Measurements from ENCODE around the gene HECTD1. TPM values are rescaled to one million over a fixed set of nuclear protein-coding genes. Genes with fewer than 3 reads are reported as not detected.
A peak's percentile ranks its signal among the peaks of the same experiment; 100 is the strongest.

Gene HECTD1
- total and polyA plus RNA-seq, 12 donors = 49.5 to 189 (median 151) TPM

DNA sequence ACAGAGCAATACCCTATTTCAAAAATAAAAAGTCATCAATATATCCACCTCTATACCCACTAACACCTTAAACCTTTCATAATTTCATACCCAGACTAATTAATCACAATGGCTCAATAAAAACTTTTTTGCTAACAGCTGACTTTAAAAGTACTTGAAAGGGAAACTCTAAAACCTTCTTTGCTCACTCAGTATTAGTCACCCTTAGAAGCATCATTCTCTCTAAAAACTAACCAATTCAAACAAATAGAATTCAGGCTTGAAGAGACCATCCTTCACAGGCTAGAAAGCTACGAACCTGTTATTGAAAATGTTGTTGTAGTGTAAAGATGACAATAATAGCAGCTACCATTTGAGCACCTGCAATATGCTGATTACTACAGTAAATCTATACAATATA lies 37.2 kb downstream of the HECTD1 start:
- H3K9me3 ChIP-seq = no peaks in the 10 kb centered on the region
- DNase-seq (no peak), ATAC-seq (no peak)
- peaks cover 0 to 100% (median 59%) of the 10 kb centered on the region in 9 donors for H3K36me3 ChIP-seq
- TF ChIP-seq, protein P1, sequence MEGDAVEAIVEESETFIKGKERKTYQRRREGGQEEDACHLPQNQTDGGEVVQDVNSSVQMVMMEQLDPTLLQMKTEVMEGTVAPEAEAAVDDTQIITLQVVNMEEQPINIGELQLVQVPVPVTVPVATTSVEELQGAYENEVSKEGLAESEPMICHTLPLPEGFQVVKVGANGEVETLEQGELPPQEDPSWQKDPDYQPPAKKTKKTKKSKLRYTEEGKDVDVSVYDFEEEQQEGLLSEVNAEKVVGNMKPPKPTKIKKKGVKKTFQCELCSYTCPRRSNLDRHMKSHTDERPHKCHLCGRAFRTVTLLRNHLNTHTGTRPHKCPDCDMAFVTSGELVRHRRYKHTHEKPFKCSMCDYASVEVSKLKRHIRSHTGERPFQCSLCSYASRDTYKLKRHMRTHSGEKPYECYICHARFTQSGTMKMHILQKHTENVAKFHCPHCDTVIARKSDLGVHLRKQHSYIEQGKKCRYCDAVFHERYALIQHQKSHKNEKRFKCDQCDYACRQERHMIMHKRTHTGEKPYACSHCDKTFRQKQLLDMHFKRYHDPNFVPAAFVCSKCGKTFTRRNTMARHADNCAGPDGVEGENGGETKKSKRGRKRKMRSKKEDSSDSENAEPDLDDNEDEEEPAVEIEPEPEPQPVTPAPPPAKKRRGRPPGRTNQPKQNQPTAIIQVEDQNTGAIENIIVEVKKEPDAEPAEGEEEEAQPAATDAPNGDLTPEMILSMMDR (IDR thresholded peaks at IDR 0.05) = no peak
- peaks cover 0 to 23% (median 9%) of the 10 kb centered on the region in 9 donors for H3K4me1 ChIP-seq
- H3K27ac ChIP-seq = no peak overlapping the region
- 93 to 97% methylated on average over 1 of the region's 1 CpG for WGBS, 2 donors
- no peak overlapping the region for H3K4me3 ChIP-seq
- intact Hi-C loops (cut with DNase I) = no loop called here
- no peaks in the 10 kb centered on the region for H3K27me3 ChIP-seq

DNA sequence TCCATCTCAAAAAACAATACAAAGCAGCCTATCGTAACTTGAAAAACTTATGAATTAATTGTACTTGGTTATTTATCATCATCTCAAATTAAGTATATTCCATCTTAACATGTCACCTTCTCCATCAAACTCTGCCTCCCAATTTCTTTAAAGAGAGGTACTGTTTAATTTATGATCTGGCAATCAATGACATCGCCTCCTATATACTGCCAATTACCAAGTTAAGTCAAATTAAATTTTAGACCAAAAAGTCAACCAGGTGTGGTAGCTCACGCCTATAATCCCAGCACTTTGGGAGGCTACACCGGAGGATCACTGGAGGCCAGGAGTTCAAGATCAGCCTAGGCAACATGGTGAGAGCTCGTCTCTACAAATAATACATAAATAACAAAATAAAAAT lies 37.7 kb downstream of the HECTD1 start:
- Histone ChIP-seq H3K27me3 (no peaks in the 10 kb centered on the region), H3K27ac (no peak overlapping the region), H3K36me3 (peaks cover 0 to 100% (median 58%) of the 10 kb centered on the region in 9 donors), H3K9me3 (no peaks in the 10 kb centered on the region), H3K4me3 (no peak overlapping the region), H3K4me1 (peaks cover 0 to 28% (median 14%) of the 10 kb centered on the region in 9 donors)
- no peak for ATAC-seq
- 99 to 100% methylated on average over 5 of the region's 5 CpGs for WGBS, 2 donors
- TF ChIP-seq, protein P1 (IDR thresholded peaks at IDR 0.05) = no peak
- no peak for DNase-seq
- intact Hi-C loops (cut with DNase I) = no loop called here

DNA sequence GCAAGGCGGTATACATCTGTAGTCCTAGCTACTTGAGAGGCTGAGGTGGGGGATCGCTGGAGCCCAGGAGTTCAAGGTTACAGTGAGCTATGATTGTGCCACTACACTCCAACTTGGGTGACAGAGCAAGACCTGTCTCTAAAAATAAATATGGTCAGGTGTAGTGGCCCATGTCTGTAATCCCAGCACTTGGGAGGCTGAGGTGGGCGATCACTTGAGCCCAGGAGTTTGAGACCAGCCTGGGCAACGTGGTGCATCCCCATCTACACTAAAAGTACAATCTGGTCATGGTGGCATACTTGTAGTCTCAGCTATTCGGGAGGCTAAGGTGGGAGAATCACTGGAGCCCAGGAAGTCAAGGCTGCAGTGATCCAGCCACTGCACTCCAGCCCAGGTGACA lies 40.6 kb downstream of the HECTD1 start:
- DNase-seq = no peak
- no peaks in the 10 kb centered on the region for H3K27me3 ChIP-seq
- TF ChIP-seq, protein P1 (IDR thresholded peaks at IDR 0.05) = no peak
- H3K4me1 ChIP-seq = peaks cover 0 to 24% (median 15%) of the 10 kb centered on the region in 9 donors
- H3K36me3 ChIP-seq = peaks cover 0 to 100% (median 45%) of the 10 kb centered on the region in 9 donors
- no peak overlapping the region for H3K4me3 ChIP-seq
- WGBS, 2 donors = 98 to 99% methylated on average over 5 of the region's 5 CpGs
- ATAC-seq = no peak
- intact Hi-C loops (cut with DNase I) = no loop called here
- peak overlapping the region in 1 of 10 donors; percentile 39 for H3K27ac ChIP-seq
- H3K9me3 ChIP-seq = no peaks in the 10 kb centered on the region

DNA sequence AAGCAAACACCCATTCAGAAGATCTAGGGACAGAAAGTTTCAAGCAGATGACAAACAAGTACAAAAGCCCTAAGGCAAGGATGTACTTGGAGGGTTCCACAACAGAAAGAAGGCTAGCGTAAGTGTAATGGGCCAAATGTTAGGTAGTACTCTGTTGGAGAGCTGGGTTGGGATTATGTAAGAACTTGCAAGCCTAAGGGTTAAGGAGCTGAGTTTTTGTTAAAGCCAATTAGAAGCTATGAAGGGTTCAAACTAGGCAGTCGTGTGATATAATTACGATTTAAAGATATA lies 41.4 kb downstream of the HECTD1 start:
- WGBS, 2 donors = 66 to 70% methylated on average over 3 of the region's 3 CpGs
- H3K4me1 ChIP-seq = peaks cover 0 to 20% (median 15%) of the 10 kb centered on the region in 9 donors
- peak in 2 of 8 donors; percentile 9 to 26 for ATAC-seq
- H3K27ac ChIP-seq = peak overlapping the region in 7 of 10 donors; percentile 16 to 63 (median 39)
- intact Hi-C loops (cut with DNase I) = no loop called here
- H3K9me3 ChIP-seq = no peaks in the 10 kb centered on the region
- no peak for DNase-seq
- TF ChIP-seq, protein P1 (IDR thresholded peaks at IDR 0.05) = no peak
- H3K27me3 ChIP-seq = no peaks in the 10 kb centered on the region
- peaks cover 0 to 100% (median 49%) of the 10 kb centered on the region in 9 donors for H3K36me3 ChIP-seq
- no peak overlapping the region for H3K4me3 ChIP-seq

Data from heart right ventricle (tissue), 16 donors.